HL-60 (cell line): ENCODE measurements around the gene RANGAP1.

Experiments
- CTCF ChIP-seq: IDR thresholded peaks from one replicate; pipeline ENCODE4 v1.5.1; 2011; ENCODE audit warnings: low read length, control low read depth, inconsistent platforms; ENCODE audit not compliant: insufficient read depth
- GABPA ChIP-seq: IDR thresholded peaks from 2 replicates; pipeline ENCODE4 v1.6.1; 2012; ENCODE audit warnings: low read depth
- POLR2AphosphoS5 ChIP-seq: IDR thresholded peaks from 2 replicates; pipeline ENCODE4 v1.6.1; 2012; ENCODE audit warnings: low read depth
- REST ChIP-seq: IDR thresholded peaks from 2 replicates; pipeline ENCODE4 v1.6.1; 2012; ENCODE audit warnings: low read depth; ENCODE audit not compliant: insufficient replicate concordance

- peak; percentile 77 for TF ChIP-seq GABPA
- peak; percentile 74; the same call in 1 of the 2 replicates for TF ChIP-seq POLR2AphosphoS5
- no peak for TF ChIP-seq REST
- TF ChIP-seq CTCF = no peak
Measured at GRCh38 chr22:41285820-41286638, at the start of gene RANGAP1.
